ENCODE results near the gene C10orf105. TPM values are rescaled to one million over a fixed set of nuclear protein-coding genes. Genes with fewer than 3 reads are reported as not detected.

C10orf105 gene
- total and polyA plus RNA-seq, 2 of the 8 experiments (the other 6 are each of a cell fraction or from before 2014, with no cell fraction given), result 0.71 to 0.73 TPM

GRCh38 chr10:71756311-71757191 is 37.0 kb upstream of the C10orf105 start (continued):
- TF ChIP-seq SUZ12 (IDR thresholded peaks at IDR 0.05; ENCODE audit: low read length), result no peak
- TF ChIP-seq JUN (IDR thresholded peaks at IDR 0.05; ENCODE audit: low read depth, low read length), result no peak
- no peak for TF ChIP-seq CHD7 (IDR thresholded peaks at IDR 0.05; ENCODE audit: insufficient replicate concordance, low read length)
- no peak for TF ChIP-seq TAF7 (optimal IDR thresholded peaks at IDR 0.05; ENCODE audit: borderline replicate concordance, low read depth, low read length)
